CD4-positive, alpha-beta T cell (primary cell): ENCODE data around the gene PARD6G. TPM values are rescaled to one million over a fixed set of nuclear protein-coding genes. Genes with fewer than 3 reads are reported as not detected.

Experiments
- ATAC-seq: fragments of 200-7000 bp; cut with Tn5 transposase; one replicate; pipeline ENCODE4 v1.10.0; 2022; ENCODE audit warnings: mild to moderate bottlenecking; ENCODE audit not compliant: poor library complexity
- CTCF ChIA-PET: fragments of 350-600 bp; sonication (Branson Sonifier 250); formaldehyde crosslinking; loops from one replicate; lab custom pipeline; 2021; ENCODE audit warnings: antibody characterized with exemption, inconsistent platforms; lab: Charles Lee
- POLR2A ChIA-PET: fragments of 350-600 bp; sonication (Branson Sonifier 250); formaldehyde crosslinking; loops from one replicate; lab custom pipeline; 2021; ENCODE audit warnings: antibody characterized with exemption, inconsistent platforms; lab: Charles Lee
- DNase-seq, 14 experiments: peaks; one replicate each; pipeline ENCODE4 v3.0.0-alpha.2; 2013 to 2020; ENCODE audit warnings: mixed read lengths in 2 of 14
- H3K27ac ChIP-seq, 2 donors: one replicate each; pipeline versions ENCODE4 v1.5.1 to v1.7.0; 2013; ENCODE audit warnings: low read length in 2 of 2, low read depth in 1 of 2, mild to moderate bottlenecking in 1 of 2
- H3K27me3 ChIP-seq, 2 experiments: 1 replicate in 1 of 2; 2 replicates in 1 of 2; pipeline versions ENCODE4 v1.6.1 to v1.7.0; 2013; ENCODE audit warnings: low read length in 2 of 2, control low read depth in 1 of 2, mild to moderate bottlenecking in 1 of 2, moderate library complexity in 1 of 2; ENCODE audit not compliant: insufficient read depth in 2 of 2, control insufficient read depth in 1 of 2
- H3K36me3 ChIP-seq: one replicate; pipeline ENCODE4 v1.6.1; 2013; ENCODE audit warnings: low read length, control low read depth; ENCODE audit not compliant: insufficient read depth
- H3K4me1 ChIP-seq: one replicate; pipeline ENCODE4 v1.6.1; 2013; ENCODE audit warnings: low read length, control low read depth; ENCODE audit not compliant: insufficient read depth
- H3K4me3 ChIP-seq: one replicate; pipeline ENCODE4 v1.5.1; 2013; ENCODE audit warnings: mild to moderate bottlenecking, low read length, moderate library complexity
- H3K9me3 ChIP-seq, 2 experiments: 1 replicate in 1 of 2; 2 replicates in 1 of 2; pipeline versions ENCODE4 v1.6.1 to v1.7.0; 2013; ENCODE audit warnings: low read length in 2 of 2, mild to moderate bottlenecking in 2 of 2, control low read depth in 1 of 2, moderate library complexity in 1 of 2; ENCODE audit not compliant: control insufficient read depth in 1 of 2, insufficient read depth in 1 of 2
- H3K27ac Mint-ChIP-seq: one replicate; pipeline ENCODE4 v1.8.0; 2020; ENCODE audit warnings: mixed read lengths
- H3K27me3 Mint-ChIP-seq: one replicate; pipeline ENCODE4 v1.8.0; 2021; ENCODE audit warnings: mixed read lengths
- H3K36me3 Mint-ChIP-seq: one replicate; pipeline ENCODE4 v1.8.0; 2021; ENCODE audit warnings: low read depth, mixed read lengths
- H3K4me1 Mint-ChIP-seq: one replicate; pipeline ENCODE4 v1.8.0; 2021; ENCODE audit warnings: low read depth, mixed read lengths
- H3K4me3 Mint-ChIP-seq: one replicate; pipeline ENCODE4 v1.8.0; 2020; ENCODE audit warnings: mild to moderate bottlenecking, mixed read lengths
- H3K9me3 Mint-ChIP-seq: one replicate; pipeline ENCODE4 v1.8.0; 2020; ENCODE audit warnings: mixed read lengths
- CTCF ChIP-seq: fragments of 200-600 bp; IDR thresholded peaks from one replicate; pipeline ENCODE4 v1.8.0; 2022; ENCODE audit warnings: antibody characterized with exemption, mild to moderate bottlenecking
- intact Hi-C, 2 experiments: fragments of 100-400 bp; cut with DNase I in 1 of 2; cut with micrococcal nuclease in 1 of 2; formaldehyde crosslinking; loops; one replicate each; pipeline versions ENCODE4 v1.15.1 to v1.9.0; 2023 to 2025; cut with DNase I, micrococcal nuclease
- total RNA-seq, 174 experiments: library from RNA in 2 of 174; stranded (reverse) in 2 of 174; gene quantifications; one replicate each; pipeline ENCODE4 v1.2.3 and lab custom pipeline; 2021 to 2026

The PARD6G gene
- total RNA-seq, 2 experiments from 2014 or later, result 0.38 to 1.1 TPM

- Histone ChIP-seq H3K9me3 (peaks cover 0 to 5% of the 10 kb centered on the region in 2 experiments), H3K27me3 (peaks cover 4 to 14% of the 10 kb centered on the region in 2 experiments), H3K36me3 (no peaks in the 10 kb centered on the region), H3K27ac (no peak overlapping the region), H3K4me3 (no peak overlapping the region), H3K4me1 (no peaks in the 10 kb centered on the region)
- H3K4me1 Mint-ChIP-seq, result no peaks in the 10 kb centered on the region
- no peak overlapping the region for H3K27ac Mint-ChIP-seq
- no peaks in the 10 kb centered on the region for H3K36me3 Mint-ChIP-seq
- DNase-seq, result no peak
- no peaks in the 10 kb centered on the region for H3K9me3 Mint-ChIP-seq
- H3K4me3 Mint-ChIP-seq, result no peak overlapping the region
- ChIA-PET CTCF (no interaction called here), POLR2A (no interaction called here)
- intact Hi-C loops, result no loop called here
- peaks cover 59% of the 10 kb centered on the region for H3K27me3 Mint-ChIP-seq
- TF ChIP-seq CTCF, result no peak
- no peak for ATAC-seq
Measured at GRCh38 chr18:80194874-80195570, 52.3 kb downstream of the PARD6G start.

- Histone ChIP-seq H3K27ac (no peak overlapping the region), H3K36me3 (no peaks in the 10 kb centered on the region), H3K9me3 (peaks cover 0 to 5% of the 10 kb centered on the region in 2 experiments), H3K4me3 (no peak overlapping the region), H3K4me1 (no peaks in the 10 kb centered on the region), H3K27me3 (peaks cover 4 to 14% of the 10 kb centered on the region in 2 experiments)
- DNase-seq, result no peak
- POLR2A ChIA-PET, result no interaction called here
- no peak for ATAC-seq
- Mint-ChIP-seq H3K4me3 (no peak overlapping the region), H3K36me3 (no peaks in the 10 kb centered on the region), H3K27ac (no peak overlapping the region), H3K9me3 (no peaks in the 10 kb centered on the region), H3K4me1 (no peaks in the 10 kb centered on the region), H3K27me3 (peaks cover 53% of the 10 kb centered on the region)
- CTCF ChIA-PET, result no interaction called here
- no peak for TF ChIP-seq CTCF
- intact Hi-C loops, result no loop called here
Measured at GRCh38 chr18:80193701-80194100, 53.6 kb downstream of the PARD6G start.

- Histone ChIP-seq H3K27ac (no peak overlapping the region), H3K4me3 (no peak overlapping the region), H3K27me3 (peaks cover 4 to 14% of the 10 kb centered on the region in 2 experiments), H3K4me1 (no peaks in the 10 kb centered on the region), H3K36me3 (no peaks in the 10 kb centered on the region), H3K9me3 (peaks cover 0 to 5% of the 10 kb centered on the region in 2 experiments)
- H3K4me3 Mint-ChIP-seq, result no peak overlapping the region
- no peaks in the 10 kb centered on the region for H3K9me3 Mint-ChIP-seq
- H3K27me3 Mint-ChIP-seq, result peaks cover 46% of the 10 kb centered on the region
- H3K27ac Mint-ChIP-seq, result no peak overlapping the region
- no peaks in the 10 kb centered on the region for H3K36me3 Mint-ChIP-seq
- ATAC-seq, result no peak
- ChIA-PET CTCF (no interaction called here), POLR2A (no interaction called here)
- no peak for DNase-seq
- intact Hi-C loops, result no loop called here
- TF ChIP-seq CTCF, result no peak
- no peaks in the 10 kb centered on the region for H3K4me1 Mint-ChIP-seq
Measured at GRCh38 chr18:80192653-80193385, 54.5 kb downstream of the PARD6G start.
